Measurements from ENCODE around the gene ST6GALNAC3.
A peak's percentile ranks its signal among the peaks of the same experiment; 100 is the strongest.
"Not testable (repeated sequence)": the region's sequence is repeated elsewhere in the genome, so short reads cannot be mapped to it uniquely, and the experiment has no call there.

The ST6GALNAC3 gene

GRCh38 chr1:76291191-76291590 lies 216.6 kb downstream of the ST6GALNAC3 start:
- no peak for DNase-seq

GRCh38 chr1:76291737-76292136 lies 217.2 kb downstream of the ST6GALNAC3 start:
- no peak for DNase-seq

DNA sequence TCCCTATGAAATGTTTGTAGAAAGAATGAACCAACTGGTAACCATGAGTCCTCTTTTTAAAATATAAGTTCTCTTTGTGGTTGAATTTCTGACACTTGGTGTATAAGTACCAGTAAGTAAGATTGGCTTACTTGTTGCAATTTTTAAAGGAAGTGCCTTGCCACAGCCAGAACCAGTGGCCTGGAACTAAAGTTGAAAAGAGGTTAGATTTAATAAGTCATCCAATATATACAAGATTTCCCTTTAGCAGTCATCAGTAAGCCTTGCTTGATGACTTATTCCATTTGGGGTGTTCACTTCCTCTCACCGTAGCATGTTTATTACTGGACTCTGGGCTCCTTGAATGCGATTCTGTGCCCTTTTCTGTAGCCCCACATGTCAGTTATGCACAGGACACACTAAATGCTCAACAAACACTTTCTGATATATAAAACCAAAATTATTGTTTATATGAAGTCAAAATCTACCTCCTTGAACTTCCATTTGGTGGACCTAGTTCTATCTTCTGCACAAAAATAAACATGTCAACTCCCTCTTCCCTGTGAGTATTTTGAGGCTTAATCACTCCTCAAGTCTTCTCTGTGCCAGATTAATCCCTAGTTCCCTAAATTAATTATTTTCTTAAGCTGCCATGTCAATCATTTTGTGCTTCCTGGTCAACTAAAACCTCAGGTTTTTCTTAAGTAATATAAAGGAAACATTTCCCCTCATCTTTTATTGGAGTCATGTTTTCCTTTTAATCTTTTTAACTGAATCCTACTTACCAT lies 218.1 kb downstream of the ST6GALNAC3 start:
- no peak for DNase-seq

DNA sequence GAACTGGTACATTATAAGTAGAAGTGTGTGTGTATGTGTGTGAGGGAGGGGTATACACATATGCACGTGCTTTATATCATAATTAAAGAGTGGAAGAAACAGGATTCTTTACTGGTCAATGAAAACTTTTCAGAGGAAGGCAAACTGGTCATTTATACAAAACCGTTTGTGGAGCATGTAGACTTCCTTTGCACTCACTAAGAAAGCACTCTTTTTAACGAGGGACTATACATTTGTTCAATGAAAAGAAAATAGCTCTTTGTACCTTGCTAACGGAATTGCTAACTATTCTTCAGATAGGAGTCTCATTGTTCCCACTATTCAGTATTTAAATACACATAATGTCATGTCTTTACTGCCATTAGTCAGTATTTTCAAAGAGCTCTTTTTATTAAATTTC lies 219.3 kb downstream of the ST6GALNAC3 start:
- no peak for DNase-seq

GRCh38 chr1:76294482-76295194 lies 220.1 kb downstream of the ST6GALNAC3 start:
- no peak for DNase-seq

DNA sequence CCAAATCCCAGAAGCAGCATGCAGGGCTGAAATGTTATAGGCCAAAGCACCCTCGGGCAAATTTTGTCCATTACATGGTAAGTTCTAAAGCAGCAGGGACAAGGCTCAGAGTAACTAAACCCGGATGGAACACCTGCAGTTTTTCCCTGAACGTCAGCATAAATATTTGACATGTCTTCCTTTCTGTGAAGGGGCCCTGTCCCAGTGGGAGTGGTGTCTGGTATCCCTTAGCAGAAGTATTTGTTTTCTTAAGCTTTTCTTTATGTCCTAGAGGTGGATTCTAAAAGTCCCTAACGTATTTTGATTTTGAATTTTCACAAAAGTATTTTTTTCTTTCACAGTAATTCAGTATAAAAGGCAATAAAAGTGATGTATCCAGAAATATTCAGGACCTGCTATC lies 223.9 kb downstream of the ST6GALNAC3 start:
- DNase-seq, result no peak

GRCh38 chr1:76299036-76299435 lies 224.5 kb downstream of the ST6GALNAC3 start:
- DNase-seq, result no peak

DNA sequence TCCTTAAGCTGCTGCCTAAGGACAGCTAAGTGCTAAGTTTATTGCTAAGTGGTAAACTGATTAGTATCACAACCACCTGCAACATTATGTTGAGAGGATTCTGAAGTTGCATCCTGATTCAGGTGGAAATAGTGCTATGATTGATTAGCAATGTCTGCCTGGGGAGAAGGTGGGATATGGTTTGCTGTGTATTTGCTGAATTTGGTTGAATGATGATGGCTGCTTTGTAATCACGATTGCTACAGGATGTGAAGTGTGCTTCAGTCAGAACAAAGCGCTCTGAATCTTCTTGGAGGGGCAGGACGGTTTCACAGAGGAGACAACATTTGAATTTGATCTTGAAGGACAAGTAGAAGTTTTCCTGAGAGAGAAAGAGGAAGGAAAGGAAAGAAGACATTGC lies 226.0 kb downstream of the ST6GALNAC3 start:
- no peak for DNase-seq

DNA sequence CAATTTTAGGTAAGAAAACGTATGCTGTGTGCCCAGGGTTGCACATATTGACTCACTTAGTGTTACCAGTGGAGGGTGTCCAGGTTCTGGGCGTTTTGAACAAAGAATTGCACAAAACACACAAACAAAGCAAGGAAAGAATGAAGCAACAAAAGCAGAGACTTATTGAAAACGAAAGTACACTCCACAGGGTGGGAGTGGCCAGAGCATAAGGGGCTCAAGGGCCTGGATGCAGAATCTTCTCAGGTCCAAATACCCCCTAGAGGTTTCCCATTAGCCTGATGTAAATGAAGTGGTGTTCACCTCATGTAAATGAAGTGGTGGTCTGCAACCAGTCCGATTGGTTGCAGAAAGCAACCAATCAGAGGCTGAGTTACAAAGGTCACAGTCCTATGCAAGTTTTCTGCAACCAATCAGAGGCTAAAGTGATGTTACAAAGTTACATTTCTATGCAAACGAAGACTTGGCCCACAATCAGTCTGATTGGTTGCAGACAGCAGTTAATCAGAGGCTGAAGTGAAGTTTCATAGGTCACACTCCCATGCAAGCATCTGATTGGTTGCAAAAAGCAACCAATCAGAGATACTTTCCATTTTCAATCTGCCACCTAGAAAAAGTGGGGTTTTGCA lies 228.3 kb downstream of the ST6GALNAC3 start:
- DNase-seq, result no peak

- DNase-seq, result no peak
These were observed 228.8 kb downstream of the ST6GALNAC3 start for GRCh38 chr1:76303340-76303717.

DNA sequence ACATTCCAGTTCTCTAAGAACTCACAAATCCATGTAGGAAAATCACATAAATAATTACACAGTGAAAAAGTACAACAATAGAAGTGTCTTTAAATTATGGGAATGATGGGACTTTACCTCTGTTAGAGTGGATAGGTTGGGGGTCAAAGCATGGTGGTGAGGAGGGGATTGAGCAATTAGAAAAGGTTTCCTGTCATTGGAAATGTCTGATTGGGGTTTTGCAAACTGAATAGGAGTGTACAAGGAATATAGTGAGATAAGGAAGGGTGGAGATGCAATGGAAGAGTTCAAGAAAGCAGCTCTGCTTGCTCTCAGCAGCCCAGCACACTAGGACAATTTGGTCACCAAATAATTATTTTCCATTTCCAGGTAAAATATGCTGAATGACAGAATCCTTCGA lies 238.8 kb downstream of the ST6GALNAC3 start:
- no peak for DNase-seq

GRCh38 chr1:76314730-76315129 lies 240.2 kb downstream of the ST6GALNAC3 start:
- no peak for DNase-seq

- DNase-seq, result no peak
These were observed 242.9 kb downstream of the ST6GALNAC3 start for GRCh38 chr1:76317299-76317900.

DNA sequence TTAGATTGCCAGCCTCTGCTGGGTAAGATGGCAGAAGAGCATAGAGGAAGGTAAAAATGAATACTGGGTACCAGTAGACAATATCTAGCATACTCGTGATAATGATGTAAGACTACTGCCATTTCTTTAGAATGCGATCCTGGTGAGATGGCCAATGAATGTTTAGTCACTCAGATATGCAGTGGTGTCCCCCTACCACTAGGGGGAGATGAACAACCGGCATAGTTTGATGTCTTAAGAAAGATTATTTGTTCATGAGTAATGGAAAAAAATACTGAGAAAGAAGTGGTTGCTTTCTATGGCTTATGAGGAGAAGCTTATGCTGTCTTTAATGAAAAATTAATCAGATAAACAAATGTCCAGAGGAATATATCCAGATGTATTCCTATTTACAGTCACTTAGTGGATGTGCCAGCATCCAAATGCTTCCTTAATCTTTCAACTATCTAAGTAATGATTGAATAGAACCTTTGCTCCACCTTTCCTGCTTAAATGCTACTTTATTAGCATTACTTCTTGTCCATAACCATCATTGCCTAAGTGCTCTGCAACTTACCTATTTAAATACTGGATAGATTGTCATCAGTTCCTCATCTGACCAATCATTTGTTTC lies 256.6 kb downstream of the ST6GALNAC3 start:
- peak; percentile 58 for DNase-seq

- DNase-seq, result no peak
These were observed 261.3 kb downstream of the ST6GALNAC3 start for GRCh38 chr1:76335882-76336281.

GRCh38 chr1:76336931-76337371 lies 262.4 kb downstream of the ST6GALNAC3 start:
- no peak for DNase-seq

GRCh38 chr1:76337542-76338219 lies 263.1 kb downstream of the ST6GALNAC3 start:
- no peak for DNase-seq

- no peak for DNase-seq
These were observed 265.5 kb downstream of the ST6GALNAC3 start for GRCh38 chr1:76340056-76340455.

GRCh38 chr1:76341816-76342215 lies 267.3 kb downstream of the ST6GALNAC3 start:
- not testable (repeated sequence) for DNase-seq

DNA sequence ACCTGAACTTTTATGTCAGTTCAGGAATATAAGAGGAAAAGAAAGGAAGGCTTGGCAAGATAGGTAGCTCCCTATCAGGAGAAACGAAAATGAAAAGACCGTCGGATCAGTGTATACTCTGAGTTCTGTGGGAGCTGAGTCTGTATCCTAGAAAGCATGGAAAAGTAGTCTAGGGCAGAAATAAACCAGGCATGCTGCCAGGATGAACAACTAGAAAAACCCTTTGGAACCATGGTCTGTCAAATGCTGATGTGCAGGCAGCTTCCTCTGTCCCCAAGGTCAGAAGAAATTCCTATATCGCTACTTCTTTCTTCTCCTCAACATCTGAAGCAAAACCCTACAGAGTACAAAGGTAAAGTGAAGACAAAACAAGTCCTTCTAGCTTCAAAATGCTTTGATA lies 268.8 kb downstream of the ST6GALNAC3 start:
- no peak for DNase-seq

DNA sequence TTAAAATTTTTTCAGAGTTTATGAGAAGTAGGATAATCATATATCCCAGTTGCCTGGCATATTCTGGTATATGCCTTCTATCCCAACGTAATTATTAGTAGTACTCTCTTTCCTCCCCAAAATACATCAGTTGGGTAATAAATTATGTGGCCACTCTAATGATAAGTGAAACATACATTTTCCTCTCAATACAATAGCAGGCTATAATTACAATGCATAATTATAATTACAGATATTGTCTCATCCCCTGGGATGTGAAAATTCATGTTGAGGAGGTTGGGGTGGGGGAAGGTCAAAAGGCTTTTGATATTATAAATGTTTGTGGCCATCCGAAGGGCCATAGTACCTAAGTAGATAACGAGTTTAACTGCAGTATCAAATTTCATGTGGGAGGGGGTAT lies 277.1 kb downstream of the ST6GALNAC3 start:
- no peak for DNase-seq

DNA sequence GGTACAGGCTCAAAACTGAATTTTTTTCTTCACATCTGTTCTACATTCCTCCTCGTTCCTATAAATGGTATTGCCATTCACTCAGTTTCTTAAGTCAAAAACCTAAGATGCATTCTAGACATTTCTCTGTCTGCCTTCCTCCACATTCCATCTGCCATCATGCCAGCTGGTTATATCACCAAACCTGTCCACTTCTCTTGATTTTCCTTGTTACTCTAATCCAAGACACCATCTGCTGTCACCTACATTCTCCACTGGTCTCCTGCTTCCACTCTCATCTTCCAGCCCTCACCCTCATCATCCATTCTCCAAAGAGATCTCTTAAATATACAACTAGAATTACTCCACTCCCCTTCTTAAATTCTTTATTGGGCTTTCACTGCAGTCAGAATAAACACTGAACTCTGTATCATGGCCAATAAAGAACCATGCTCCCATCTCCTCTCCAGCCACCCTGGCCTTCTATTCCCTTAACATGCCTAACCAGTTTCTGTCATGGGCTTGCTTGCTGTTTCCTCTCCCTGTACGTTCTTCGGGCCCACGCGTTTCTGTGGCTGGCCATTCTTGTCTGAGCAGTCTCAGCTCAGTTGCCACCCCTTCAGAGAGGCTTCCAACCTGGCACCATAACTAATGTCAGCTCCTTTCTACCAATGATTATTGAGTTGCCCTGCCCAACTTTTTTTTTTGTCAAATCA lies 278.3 kb downstream of the ST6GALNAC3 start:
- DNase-seq, result no peak
